WTC11 (cell line): Measurements from ENCODE around the gene SPATA13. TPM values are rescaled to one million over a fixed set of nuclear protein-coding genes. Genes with fewer than 3 reads are reported as not detected.
A peak's percentile ranks its signal among the peaks of the same experiment; 100 is the strongest.

Experiments used
- ATAC-seq: fragments of 200-7000 bp; cut with Tn5 transposase; 2 replicates; pipeline ENCODE4 v1.10.0; 2021; ENCODE audit warnings: mild to moderate bottlenecking, moderate library complexity
- CTCF ChIA-PET: fragments of 300-600 bp; sonication (Branson Sonifier 250); formaldehyde crosslinking; loops from one replicate; lab custom pipeline; 2021; ENCODE audit warnings: antibody characterized with exemption; lab: Charles Lee
- POLR2A ChIA-PET: fragments of 350-600 bp; sonication (Branson Sonifier 250); formaldehyde crosslinking; loops from one replicate; lab custom pipeline; 2021; ENCODE audit warnings: antibody characterized with exemption; lab: Charles Lee
- DNase-seq: peaks from one replicate; pipeline ENCODE4 v3.0.0; 2021; ENCODE audit warnings: low spot score
- H3K27ac Mint-ChIP-seq: 2 replicates; pipeline ENCODE4 v1.8.0; 2021; ENCODE audit warnings: mixed read lengths
- H3K27me3 Mint-ChIP-seq: 2 replicates; pipeline ENCODE4 v1.8.0; 2021; ENCODE audit warnings: low read depth, mild to moderate bottlenecking, moderate library complexity, mixed read lengths
- H3K36me3 Mint-ChIP-seq: 2 replicates; pipeline ENCODE4 v1.8.0; 2021; ENCODE audit warnings: mixed read lengths
- H3K4me1 Mint-ChIP-seq: 2 replicates; pipeline ENCODE4 v1.8.0; 2022; ENCODE audit warnings: mixed read lengths
- H3K4me3 Mint-ChIP-seq: 2 replicates; pipeline ENCODE4 v1.8.0; 2021; ENCODE audit warnings: mild to moderate bottlenecking, moderate library complexity, mixed read lengths
- H3K9me3 Mint-ChIP-seq: 2 replicates; pipeline ENCODE4 v1.8.0; 2021; ENCODE audit warnings: mixed read lengths
- AFF4 ChIP-seq: sonication (generic); formaldehyde crosslinking; IDR thresholded peaks from 2 replicates; pipeline ENCODE4 v1.8.1; 2023; ENCODE audit warnings: mild to moderate bottlenecking, missing genetic modification reagents, borderline replicate concordance
- AR ChIP-seq: fragments of 250-450 bp; sonication (Bioruptor Pico); IDR thresholded peaks from 2 replicates; pipeline ENCODE4 v1.9.0; 2021; ENCODE audit warnings: mild to moderate bottlenecking
- CTCF ChIP-seq: fragments of 200-600 bp; IDR thresholded peaks from 2 replicates; pipeline ENCODE4 v1.8.0; 2022; ENCODE audit warnings: antibody characterized with exemption
- E2F1 ChIP-seq: sonication (generic); formaldehyde crosslinking; IDR thresholded peaks from 2 replicates; pipeline ENCODE4 v1.8.0; 2022; ENCODE audit warnings: mild to moderate bottlenecking, missing genetic modification reagents
- ELF4 ChIP-seq: sonication (generic); formaldehyde crosslinking; IDR thresholded peaks from 2 replicates; pipeline ENCODE4 v1.8.1; 2022; ENCODE audit warnings: low read depth, mild to moderate bottlenecking, moderate library complexity, missing genetic modification reagents
- EMX1 ChIP-seq: fragments of 250-450 bp; sonication (Bioruptor Pico); IDR thresholded peaks from 2 replicates; pipeline ENCODE4 v1.8.0; 2021; ENCODE audit warnings: mild to moderate bottlenecking
- ERG ChIP-seq: fragments of 250-450 bp; sonication (Bioruptor Pico); IDR thresholded peaks from 2 replicates; pipeline ENCODE4 v1.8.0; 2021; ENCODE audit warnings: mild to moderate bottlenecking
- ETV6 ChIP-seq: sonication (generic); formaldehyde crosslinking; IDR thresholded peaks from 2 replicates; pipeline ENCODE4 v1.8.1; 2022; ENCODE audit warnings: mild to moderate bottlenecking, missing genetic modification reagents
- FOXJ3 ChIP-seq: sonication (generic); formaldehyde crosslinking; IDR thresholded peaks from 2 replicates; pipeline ENCODE4 v1.9.0; 2021; ENCODE audit warnings: missing genetic modification reagents, mild to moderate bottlenecking, borderline replicate concordance
- GABPB1 ChIP-seq: sonication (generic); formaldehyde crosslinking; IDR thresholded peaks from 2 replicates; pipeline ENCODE4 v1.8.1; 2023; ENCODE audit warnings: mild to moderate bottlenecking, missing genetic modification reagents
- GTF2I ChIP-seq: fragments of 250-450 bp; sonication (Bioruptor Pico); conservative IDR thresholded peaks from 2 replicates; pipeline ENCODE4 v1.4.0; 2021; ENCODE audit warnings: mild to moderate bottlenecking
- JUN ChIP-seq: sonication (generic); formaldehyde crosslinking; IDR thresholded peaks from 2 replicates; pipeline ENCODE4 v1.8.0; 2023; ENCODE audit warnings: mild to moderate bottlenecking, missing genetic modification reagents
- RELA ChIP-seq: sonication (generic); formaldehyde crosslinking; IDR thresholded peaks from 2 replicates; pipeline ENCODE4 v1.8.1; 2022; ENCODE audit warnings: missing genetic modification reagents, mild to moderate bottlenecking, borderline replicate concordance
- RORB ChIP-seq: fragments of 250-450 bp; sonication (Bioruptor Pico); IDR thresholded peaks from 2 replicates; pipeline ENCODE4 v1.9.0; 2021; ENCODE audit warnings: mild to moderate bottlenecking
- STAT6 ChIP-seq: sonication (generic); formaldehyde crosslinking; conservative IDR thresholded peaks from 2 replicates; pipeline ENCODE4 v1.8.1; 2023; ENCODE audit warnings: mild to moderate bottlenecking, low read depth, missing genetic modification reagents, moderate library complexity
- USF2 ChIP-seq: sonication (generic); formaldehyde crosslinking; IDR thresholded peaks from 2 replicates; pipeline ENCODE4 v1.8.1; 2023; ENCODE audit warnings: mild to moderate bottlenecking, missing genetic modification reagents, moderate library complexity
- ZBTB43 ChIP-seq: sonication (generic); formaldehyde crosslinking; IDR thresholded peaks from 2 replicates; pipeline ENCODE4 v1.8.1; 2023; ENCODE audit warnings: mild to moderate bottlenecking, missing genetic modification reagents
- ZNF263 ChIP-seq: sonication (generic); formaldehyde crosslinking; IDR thresholded peaks from 2 replicates; pipeline ENCODE4 v1.8.1; 2022; ENCODE audit warnings: low read depth, mild to moderate bottlenecking, moderate library complexity, missing genetic modification reagents
- ZNF317 ChIP-seq: sonication (generic); formaldehyde crosslinking; IDR thresholded peaks from 2 replicates; pipeline ENCODE4 v1.8.1; 2023; ENCODE audit warnings: low read depth, mild to moderate bottlenecking, moderate library complexity, missing genetic modification reagents, borderline replicate concordance
- ZNF396 ChIP-seq: fragments of 250-450 bp; sonication (Bioruptor Pico); IDR thresholded peaks from 2 replicates; pipeline ENCODE4 v1.8.0; 2021; ENCODE audit warnings: mild to moderate bottlenecking, moderate library complexity, borderline replicate concordance
- total RNA-seq: library from RNA; stranded (reverse); gene quantifications from 3 replicates; pipeline ENCODE4 v1.2.3, GENCODE V29; 2021

SPATA13 gene
- total RNA-seq, 1 experiment from 2014 or later, result 29.0 TPM

- TF ChIP-seq AR (no peak), ELF4 (CRISPR knock-in tag) (no peak), ZBTB43 (CRISPR knock-in tag) (no peak), EMX1 (CRISPR knock-in tag) (no peak), RELA (CRISPR knock-in tag) (no peak), GTF2I (CRISPR knock-in tag) (no peak)
Observed at GRCh38 chr13:24273926-24274325, 113.4 kb downstream of the SPATA13 start (continued).

- Mint-ChIP-seq H3K4me1 (peaks cover 14% of the 10 kb centered on the region), H3K27ac (0 out of 2 replicates have a peak overlapping the region, but pooled peaks have one; percentile 14), H3K9me3 (peaks cover 6% of the 10 kb centered on the region; the same call in 1 of the 2 replicates), H3K4me3 (no peak overlapping the region), H3K36me3 (0 out of 2 replicates have a peak, but pooled peaks cover 5% of the 10 kb centered on the region), H3K27me3 (no peaks in the 10 kb centered on the region)
- ChIA-PET POLR2A (no interaction called here), CTCF (interaction anchor here (1.0 kb wide), 2 partner anchors 84 to 255 kb away, joined by 3 to 4 read pairs; no protein-coding TSS in a partner anchor)
- TF ChIP-seq ETV6 (CRISPR knock-in tag), result no peak
- no peak for TF ChIP-seq ZNF263 (CRISPR knock-in tag)
- TF ChIP-seq FOXJ3 (CRISPR knock-in tag), result no peak
- TF ChIP-seq RORB (CRISPR knock-in tag), result no peak
- no peak for TF ChIP-seq ZNF396 (CRISPR knock-in tag)
- no peak for TF ChIP-seq ZNF317 (CRISPR knock-in tag)
- no peak for TF ChIP-seq AFF4
- no peak for TF ChIP-seq STAT6 (CRISPR knock-in tag)
- TF ChIP-seq USF2 (CRISPR knock-in tag), result no peak
- no peak for TF ChIP-seq CTCF
- no peak for TF ChIP-seq JUN (CRISPR knock-in tag)
- no peak for TF ChIP-seq E2F1 (CRISPR knock-in tag)
- no peak for TF ChIP-seq GABPB1 (CRISPR knock-in tag)
- TF ChIP-seq ERG (CRISPR knock-in tag), result no peak
- ATAC-seq (no peak), DNase-seq (no peak)
Observed at GRCh38 chr13:24274452-24275021, 114.0 kb downstream of the SPATA13 start.
